MM.1S (cell line): Measurements from ENCODE around the gene KCTD6.

ENCODE experiments used
- EZH2 ChIP-seq: fragments of 300-600 bp; sonication (generic); optimal IDR thresholded peaks from 2 replicates; pipeline ENCODE3; 2017; ENCODE audit warnings: low read depth, mild to moderate bottlenecking, antibody characterized with exemption, low read length, mixed read lengths
- EZH2phosphoT487 ChIP-seq: fragments of 300-600 bp; sonication (generic); IDR thresholded peaks from 2 replicates; pipeline ENCODE4 v1.6.1; 2018; ENCODE audit warnings: antibody characterized with exemption, low read length
- TF ChIP-seq, protein P1 (sequence below): fragments of 300-600 bp; sonication (generic); IDR thresholded peaks from 2 replicates; pipeline ENCODE4 v1.5.1; 2016; ENCODE audit warnings: antibody characterized with exemption, low read length, mixed read lengths

DNA sequence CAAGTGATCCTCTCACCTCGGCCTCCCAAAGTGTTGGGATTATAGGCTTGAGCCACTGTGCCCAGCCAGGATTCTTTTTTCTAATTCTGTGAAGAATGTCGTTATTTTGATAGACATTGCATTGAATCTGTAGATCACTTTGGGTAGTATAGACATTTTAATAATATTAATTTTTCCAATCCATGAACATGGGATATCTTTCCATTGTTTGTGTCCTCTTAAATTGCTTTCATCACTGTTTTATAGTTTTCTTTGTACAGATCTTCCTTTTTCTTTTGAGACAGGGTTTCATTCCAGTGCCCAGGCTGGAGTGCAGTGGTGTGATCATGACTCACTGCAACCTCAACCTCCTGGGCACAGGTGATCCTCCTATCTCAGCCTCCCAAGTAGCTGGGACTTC lies 11.6 kb upstream of the KCTD6 start:
- TF ChIP-seq, protein P1, sequence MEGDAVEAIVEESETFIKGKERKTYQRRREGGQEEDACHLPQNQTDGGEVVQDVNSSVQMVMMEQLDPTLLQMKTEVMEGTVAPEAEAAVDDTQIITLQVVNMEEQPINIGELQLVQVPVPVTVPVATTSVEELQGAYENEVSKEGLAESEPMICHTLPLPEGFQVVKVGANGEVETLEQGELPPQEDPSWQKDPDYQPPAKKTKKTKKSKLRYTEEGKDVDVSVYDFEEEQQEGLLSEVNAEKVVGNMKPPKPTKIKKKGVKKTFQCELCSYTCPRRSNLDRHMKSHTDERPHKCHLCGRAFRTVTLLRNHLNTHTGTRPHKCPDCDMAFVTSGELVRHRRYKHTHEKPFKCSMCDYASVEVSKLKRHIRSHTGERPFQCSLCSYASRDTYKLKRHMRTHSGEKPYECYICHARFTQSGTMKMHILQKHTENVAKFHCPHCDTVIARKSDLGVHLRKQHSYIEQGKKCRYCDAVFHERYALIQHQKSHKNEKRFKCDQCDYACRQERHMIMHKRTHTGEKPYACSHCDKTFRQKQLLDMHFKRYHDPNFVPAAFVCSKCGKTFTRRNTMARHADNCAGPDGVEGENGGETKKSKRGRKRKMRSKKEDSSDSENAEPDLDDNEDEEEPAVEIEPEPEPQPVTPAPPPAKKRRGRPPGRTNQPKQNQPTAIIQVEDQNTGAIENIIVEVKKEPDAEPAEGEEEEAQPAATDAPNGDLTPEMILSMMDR = no peak
- TF ChIP-seq EZH2 = no peak
- TF ChIP-seq EZH2phosphoT487 = no peak
